Limb (tissue), 2 donors: ENCODE measurements around the gene TP53TG3D.
"Not testable (repeated sequence)": the region's sequence is repeated elsewhere in the genome, so short reads cannot be mapped to it uniquely, and the experiment has no call there.

Experiments used
- DNase-seq, 2 donors: peaks; one replicate each; pipeline ENCODE4 v3.0.0-alpha.2; 2016; ENCODE audit errors: extremely low spot score in 2 of 2

The TP53TG3D gene, protein sequence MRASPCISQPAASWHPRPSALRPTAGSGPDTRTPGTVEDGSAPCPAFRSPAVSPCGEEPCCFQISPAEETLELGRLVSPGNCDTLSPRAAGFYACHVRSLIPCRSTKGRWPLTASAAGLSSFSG

DNA sequence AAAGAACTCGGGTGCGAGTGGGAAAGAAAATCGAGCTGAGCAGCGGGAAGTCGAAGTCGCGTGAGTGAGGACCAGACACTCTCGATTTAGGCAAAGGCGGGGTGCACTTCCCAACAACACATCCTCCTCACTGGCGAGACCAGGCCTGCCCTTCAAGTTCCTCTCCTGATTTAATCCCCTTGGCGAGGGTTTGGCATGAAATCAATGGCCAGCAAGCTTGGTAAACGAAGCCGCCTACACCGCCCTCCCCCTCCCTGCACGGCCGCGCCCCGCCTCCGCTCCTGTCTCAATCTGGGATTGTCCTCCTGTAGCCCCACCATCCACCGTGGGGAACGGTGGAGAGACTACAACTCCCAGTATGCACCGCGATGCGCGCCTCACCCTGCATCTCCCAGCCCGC, at the start of gene TP53TG3D:
Gene TP53TG3D (plus strand): TSS at position 301 of the 400 bp plus-strand sequence. CDS start 68 bp downstream, at position 369.
- not testable (repeated sequence) for DNase-seq

DNA sequence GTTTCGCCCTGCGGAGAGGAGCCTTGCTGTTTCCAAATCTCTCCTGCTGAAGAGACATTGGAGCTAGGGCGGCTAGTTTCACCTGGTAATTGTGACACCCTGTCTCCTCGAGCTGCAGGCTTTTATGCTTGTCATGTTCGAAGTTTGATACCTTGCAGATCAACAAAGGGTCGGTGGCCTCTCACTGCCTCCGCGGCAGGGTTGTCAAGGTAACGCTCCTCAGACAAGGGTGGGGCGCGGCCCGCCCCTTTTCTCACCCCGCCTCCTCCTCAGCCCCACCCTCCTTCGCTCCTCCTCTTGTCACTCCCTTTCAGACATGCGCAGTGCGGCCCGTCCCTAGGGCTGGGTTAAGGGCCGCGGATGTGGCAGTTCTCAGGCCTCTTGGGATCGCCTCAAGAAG, 421 bp downstream of the TP53TG3D start:
- not testable (repeated sequence) for DNase-seq

DNA sequence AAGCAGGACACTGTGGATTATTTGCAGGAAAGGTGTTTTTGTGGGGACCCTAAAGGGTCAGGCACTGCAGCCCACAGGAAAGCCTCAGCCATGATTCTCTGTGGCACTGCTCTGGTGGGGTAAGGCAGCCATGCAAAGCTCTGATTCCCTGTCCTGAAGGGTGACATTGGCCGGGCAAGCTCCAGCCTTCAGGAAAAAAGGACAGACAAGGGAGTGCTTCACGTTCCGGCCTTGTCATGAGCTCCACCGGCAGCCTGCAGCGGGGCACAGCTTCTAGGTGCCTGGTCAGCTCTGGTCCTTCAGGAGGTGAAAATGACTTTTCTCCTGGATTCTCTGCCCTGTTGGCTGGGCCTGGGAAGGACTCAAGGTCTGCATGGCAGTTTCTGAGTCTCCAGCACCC, 8.4 kb downstream of the TP53TG3D start:
- not testable (repeated sequence) for DNase-seq

DNA sequence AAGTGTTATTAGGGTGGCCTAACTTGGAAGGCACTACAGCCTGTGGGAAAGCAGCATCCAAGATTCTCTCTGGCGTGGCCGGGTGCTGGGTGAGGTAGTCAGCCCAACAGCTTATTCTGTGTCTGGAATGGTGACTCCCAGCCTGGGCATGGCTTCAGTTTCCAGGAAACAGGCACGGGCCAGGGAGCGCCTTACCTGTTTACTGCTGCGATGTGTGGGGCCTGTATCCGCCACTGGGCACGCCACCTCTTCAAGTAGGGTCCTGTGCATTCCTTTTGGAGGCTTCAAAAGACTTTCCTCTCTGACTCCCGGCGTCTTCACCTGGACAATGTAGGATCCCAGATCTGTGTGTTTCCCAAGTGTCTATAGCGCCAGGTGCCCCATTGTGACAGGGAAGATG, 10.5 kb downstream of the TP53TG3D start:
- DNase-seq = not testable (repeated sequence)

DNA sequence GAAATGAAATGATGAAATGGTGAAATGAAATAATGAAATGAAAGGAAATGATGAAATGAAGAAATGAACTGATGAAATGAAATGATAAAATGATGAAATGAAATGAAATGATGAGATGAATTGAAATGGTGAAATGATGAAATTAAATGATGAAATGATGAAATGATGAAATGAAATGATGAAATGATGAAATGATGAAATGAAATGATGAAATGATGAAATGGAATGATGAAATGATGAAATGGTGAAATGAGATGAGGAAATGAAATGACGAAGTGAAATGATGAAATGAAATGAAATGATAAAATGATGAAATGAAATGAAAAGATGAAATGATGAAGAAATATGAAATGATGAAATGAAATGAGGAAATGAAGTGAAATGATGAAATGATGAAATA, 28.8 kb downstream of the TP53TG3D start:
- DNase-seq = not testable (repeated sequence)

DNA sequence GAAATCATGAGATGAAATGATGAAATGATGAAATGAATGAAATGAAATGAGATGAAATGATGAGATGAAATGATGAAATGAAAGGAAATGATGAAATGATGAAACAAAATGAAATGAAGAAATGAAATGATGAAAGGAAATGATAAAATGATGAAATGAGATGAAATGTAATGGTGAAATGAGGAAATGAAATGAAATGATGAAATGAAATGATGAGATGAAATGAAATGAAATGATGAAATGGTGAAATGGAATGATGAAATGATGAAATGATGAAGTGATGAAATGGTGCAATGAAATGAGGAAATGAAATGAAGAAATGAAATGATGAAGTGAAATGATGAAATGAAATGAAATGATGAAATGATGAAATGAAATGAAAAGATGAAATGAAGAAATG, 29.9 kb downstream of the TP53TG3D start:
- DNase-seq = not testable (repeated sequence)

DNA sequence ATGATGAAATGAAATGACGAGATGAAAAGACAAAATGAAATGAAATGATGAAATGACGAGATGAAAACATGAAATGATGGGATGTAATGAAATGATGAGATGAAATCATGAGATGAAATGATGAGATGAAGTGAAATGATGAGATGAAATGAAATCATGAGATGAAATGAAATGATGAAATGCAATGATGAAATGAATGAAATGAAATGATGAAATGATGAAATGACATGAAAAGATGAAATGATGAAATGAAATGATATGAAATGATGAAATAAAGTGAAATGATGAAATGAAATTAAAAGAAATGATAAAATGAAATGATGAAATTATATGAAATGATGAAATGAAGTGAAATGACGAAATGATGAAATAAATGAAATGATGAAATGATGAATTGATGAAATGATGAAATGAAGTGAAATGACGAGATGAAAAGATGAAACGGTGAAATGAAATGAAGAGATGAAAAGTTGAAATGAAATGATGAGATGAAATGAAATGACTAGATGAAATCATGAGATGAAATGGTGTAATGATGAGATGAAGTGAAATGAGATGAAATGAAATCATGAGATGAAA, 30.9 kb downstream of the TP53TG3D start:
- not testable (repeated sequence) for DNase-seq

DNA sequence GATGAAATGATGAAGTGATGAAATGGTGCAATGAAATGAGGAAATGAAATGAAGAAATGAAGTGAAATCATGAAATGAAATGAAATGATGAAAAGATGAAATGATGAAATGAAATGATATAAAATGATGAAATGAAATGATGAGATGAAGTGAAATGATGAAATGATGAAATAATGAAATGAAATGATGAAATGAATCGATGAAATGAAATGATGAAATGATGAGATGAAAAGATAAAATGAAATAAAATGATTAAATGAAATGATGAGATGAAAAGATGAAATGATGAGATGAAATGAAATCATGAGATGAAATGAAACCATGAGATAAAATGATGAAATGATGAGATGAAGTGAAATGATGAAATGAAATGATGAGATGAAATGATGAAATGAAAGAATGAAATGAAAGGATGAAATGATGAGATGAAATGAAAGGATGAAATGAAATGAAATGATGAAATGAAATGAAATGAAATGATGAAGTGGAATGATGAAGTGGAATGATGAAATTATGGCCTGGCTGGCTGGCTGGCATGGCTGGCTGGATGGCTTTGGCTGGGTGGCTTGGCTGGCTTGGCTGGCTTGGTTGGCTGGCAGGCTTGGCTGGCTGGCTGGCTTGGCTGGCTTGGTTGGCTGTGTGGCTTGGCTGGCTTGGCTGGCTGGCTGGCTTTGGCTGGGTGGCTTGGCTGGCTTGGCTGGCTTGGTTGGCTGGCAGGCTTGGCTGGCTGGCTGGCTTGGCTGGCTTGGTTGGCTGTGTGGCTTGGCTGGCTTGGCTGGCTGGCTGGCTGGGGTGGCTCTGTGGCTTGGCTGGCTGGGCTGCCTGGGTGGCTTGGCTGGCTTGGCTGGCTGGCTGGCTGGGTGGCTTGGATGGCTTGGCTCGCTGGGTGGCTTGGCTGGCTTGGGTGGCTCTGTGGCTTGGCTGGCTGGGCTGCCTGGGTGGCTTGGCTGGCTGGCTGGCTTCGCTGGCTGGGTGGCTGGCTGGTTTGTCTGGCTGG, 32.0 kb downstream of the TP53TG3D start:
- not testable (repeated sequence) for DNase-seq

DNA sequence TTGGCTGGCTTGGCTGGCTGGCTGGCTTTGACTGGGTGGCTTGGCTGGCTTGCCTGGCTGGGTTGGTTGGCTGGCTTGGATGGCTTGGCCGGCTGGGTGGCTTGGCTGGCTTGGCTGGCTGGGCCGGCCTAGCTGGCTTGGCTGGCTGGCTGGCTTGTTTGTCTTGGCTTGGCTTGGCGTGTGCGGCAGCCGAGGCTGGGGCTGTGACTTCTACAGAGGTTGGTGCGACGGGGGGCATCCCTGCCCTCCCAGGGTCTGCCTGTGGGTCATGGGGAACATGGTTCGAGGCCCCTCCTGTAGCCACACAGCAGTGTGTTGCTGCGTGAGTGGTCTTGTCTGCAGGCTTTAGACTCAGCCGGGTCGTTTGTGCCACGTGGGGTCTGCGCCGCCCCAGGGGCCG, 33.1 kb downstream of the TP53TG3D start:
- not testable (repeated sequence) for DNase-seq

DNA sequence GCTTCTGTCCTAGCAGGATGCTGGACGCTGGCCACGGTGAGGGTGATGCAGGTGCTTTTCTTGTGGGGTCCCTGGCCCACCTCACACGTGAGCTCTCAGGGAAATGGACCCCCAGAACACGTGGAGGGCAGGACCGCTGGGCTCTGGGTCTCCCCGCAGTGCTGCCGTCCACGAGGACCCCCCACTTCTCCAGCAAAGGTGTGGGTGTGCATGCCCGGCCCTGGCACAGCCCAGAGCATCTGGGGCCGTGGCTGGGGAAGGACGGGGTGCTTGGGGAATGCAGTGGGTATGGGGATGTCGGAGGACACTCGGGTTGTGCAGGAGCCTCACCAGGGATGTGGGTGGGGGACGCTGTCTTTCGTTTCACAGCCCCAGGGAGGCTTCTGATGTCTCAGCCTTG, 34.7 kb downstream of the TP53TG3D start:
- not testable (repeated sequence) for DNase-seq

DNA sequence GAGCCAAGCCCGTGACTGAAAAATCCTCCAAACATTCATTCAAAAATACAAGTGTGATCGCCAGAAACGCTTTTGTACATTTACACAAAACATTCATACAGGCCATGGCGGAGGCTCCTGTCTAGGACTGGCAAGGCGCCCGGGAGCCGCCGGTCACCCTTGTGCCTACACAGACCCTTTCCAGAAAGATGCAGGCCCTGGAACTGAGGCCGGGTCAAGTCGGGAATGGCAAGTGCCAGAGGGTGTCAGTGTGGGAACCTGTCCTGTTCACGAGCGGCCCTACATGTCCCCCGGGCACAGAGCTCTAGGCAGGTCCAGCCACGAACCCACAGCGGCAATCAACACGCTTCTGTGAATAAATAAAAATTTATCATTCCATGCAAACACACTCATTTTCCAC, 36.1 kb downstream of the TP53TG3D start:
- not testable (repeated sequence) for DNase-seq

DNA sequence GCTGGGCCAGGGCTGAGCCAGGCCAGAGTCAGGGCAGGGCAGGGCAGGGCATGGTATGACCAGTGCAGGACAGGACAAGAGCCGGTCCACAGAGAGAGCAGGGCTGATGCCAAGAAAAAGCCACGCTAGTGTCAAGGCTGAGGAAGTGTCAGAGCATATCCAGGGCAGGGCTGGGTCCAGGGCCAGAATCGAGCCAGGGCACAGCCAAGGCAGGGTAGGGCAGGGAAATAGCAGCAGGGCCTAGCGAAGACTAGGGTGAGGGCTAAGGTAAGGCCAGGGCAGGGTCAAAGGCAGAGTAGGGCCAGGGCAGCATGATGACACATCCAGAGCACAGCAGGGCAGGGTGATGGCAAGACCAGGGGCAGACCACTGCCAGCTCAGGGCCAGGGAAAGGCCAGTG, 49.7 kb downstream of the TP53TG3D start:
- DNase-seq = not testable (repeated sequence)
